ENCODE results near the gene SPEF2.
A peak's percentile ranks its signal among the peaks of the same experiment; 100 is the strongest.

SPEF2 gene

DNA sequence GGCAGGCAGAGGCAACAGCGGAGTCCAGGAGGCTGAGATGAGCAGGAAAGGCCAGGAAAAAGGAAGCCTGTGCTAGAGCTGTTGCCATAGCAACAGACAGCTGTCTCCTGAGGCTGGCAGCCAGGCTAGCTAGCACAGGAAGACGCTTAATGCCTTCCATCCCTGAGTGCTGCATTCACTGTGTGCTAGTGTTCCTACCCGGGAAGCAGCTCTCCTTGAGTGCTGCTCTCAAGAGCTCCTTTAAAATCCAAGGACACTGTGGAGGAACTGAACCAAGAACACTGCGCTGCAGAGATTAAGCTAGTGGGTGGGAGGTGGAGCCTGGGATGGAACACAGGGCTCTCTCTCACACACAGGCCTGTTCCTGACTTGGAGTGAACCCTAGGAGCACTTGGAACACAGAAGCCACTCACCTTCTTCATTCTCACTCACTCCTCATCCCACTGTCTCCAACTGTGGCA is 185.6 kb downstream of the SPEF2 start:
- H4K8ac ChIP-seq (ENCODE audit: low read depth, low read length): no peak overlapping the region
- H4K12ac ChIP-seq (ENCODE audit: low read depth, low read length): no peak overlapping the region
- no peak overlapping the region for H2AFZ ChIP-seq (ENCODE audit: insufficient read depth, low read length, poor library complexity)
- no peak overlapping the region for H2BK5ac ChIP-seq (ENCODE audit: low read depth, low read length, poor library complexity)
- no peak overlapping the region for H3K4me2 ChIP-seq (ENCODE audit: low read length)
- WGBS (ENCODE audit: extremely low coverage, insufficient coverage, insufficient read length): no CpG with 5 or more reads among the region's 4 CpGs
- peaks cover 0 to 4% of the 10 kb centered on the region in 2 experiments for H3K4me1 ChIP-seq (ENCODE audit: control insufficient read depth in 1 of 2, insufficient read depth in 2 of 2, low read length in 2 of 2)
- H3K9ac ChIP-seq (ENCODE audit: low read length): no peak overlapping the region
- no peak overlapping the region for H3K4me3 ChIP-seq (ENCODE audit: low read depth, low read length)
- no peak overlapping the region for H3K14ac ChIP-seq (ENCODE audit: low read length)
- no peak overlapping the region for H2BK120ac ChIP-seq (ENCODE audit: insufficient read depth, low read length, poor library complexity)
- no peaks in the 10 kb centered on the region for H3K79me2 ChIP-seq (ENCODE audit: control insufficient read depth, insufficient read depth, low read length, poor library complexity)
- no peaks in the 10 kb centered on the region for H3K79me1 ChIP-seq (ENCODE audit: low read length)
- no peaks in the 10 kb centered on the region for H3K27me3 ChIP-seq (ENCODE audit: insufficient read depth, low read length)
- H3K27ac ChIP-seq (ENCODE audit: low read depth, low read length): no peak overlapping the region
- no peak overlapping the region for H3K23ac ChIP-seq (ENCODE audit: low read length)
- H2BK12ac ChIP-seq (ENCODE audit: low read length): no peak overlapping the region
- no peak overlapping the region for H3K4ac ChIP-seq (ENCODE audit: low read depth, low read length)
- H2AK5ac ChIP-seq (ENCODE audit: low read length): no peak overlapping the region
- no peak overlapping the region for H3K18ac ChIP-seq (ENCODE audit: low read length)
- no peak overlapping the region for H4K91ac ChIP-seq (ENCODE audit: low read depth, low read length)
- H3K9me3 ChIP-seq (ENCODE audit: insufficient read depth, low read depth, low read length): no peaks in the 10 kb centered on the region
- no peak for DNase-seq
- H3K36me3 ChIP-seq (ENCODE audit: control insufficient read depth in 1 of 2, insufficient read depth in 2 of 2, low read length in 2 of 2): no peaks in the 10 kb centered on the region

DNA sequence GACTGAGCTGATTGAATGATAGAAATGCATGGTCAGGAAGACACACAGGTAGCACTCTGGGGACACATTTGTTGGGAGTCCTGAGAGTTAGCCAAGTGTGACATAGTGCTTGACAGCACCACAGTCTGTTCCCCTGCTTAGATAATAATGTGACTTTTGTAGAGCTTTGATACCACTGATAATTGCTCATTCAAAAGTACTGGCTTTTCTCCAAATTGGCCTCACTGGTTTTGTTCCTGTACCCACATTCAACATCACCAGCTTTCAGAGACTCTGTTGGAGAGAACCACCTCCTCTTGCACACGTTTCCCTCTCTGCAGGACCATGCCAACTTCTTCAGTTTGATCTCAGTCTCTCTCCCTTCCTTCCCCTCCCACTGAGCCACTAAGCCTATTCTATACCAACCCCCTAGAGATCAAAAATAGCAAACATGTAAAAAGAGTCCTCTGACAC is 186.6 kb downstream of the SPEF2 start:
- Histone ChIP-seq H3K27ac (ENCODE audit: low read depth, low read length) (no peak overlapping the region), H3K79me1 (ENCODE audit: low read length) (no peaks in the 10 kb centered on the region), H3K4me2 (ENCODE audit: low read length) (no peak overlapping the region), H2BK12ac (ENCODE audit: low read length) (no peak overlapping the region), H3K27me3 (ENCODE audit: insufficient read depth, low read length) (no peaks in the 10 kb centered on the region), H3K18ac (ENCODE audit: low read length) (no peak overlapping the region), H3K14ac (ENCODE audit: low read length) (no peak overlapping the region), H3K9ac (ENCODE audit: low read length) (no peak overlapping the region), H3K9me3 (ENCODE audit: insufficient read depth, low read depth, low read length) (no peaks in the 10 kb centered on the region), H3K4me3 (ENCODE audit: low read depth, low read length) (no peak overlapping the region), H3K4me1 (ENCODE audit: control insufficient read depth in 1 of 2, insufficient read depth in 2 of 2, low read length in 2 of 2) (peaks cover 0 to 4% of the 10 kb centered on the region in 2 experiments), H4K91ac (ENCODE audit: low read depth, low read length) (no peak overlapping the region), H2AFZ (ENCODE audit: insufficient read depth, low read length, poor library complexity) (no peak overlapping the region), H3K36me3 (ENCODE audit: control insufficient read depth in 1 of 2, insufficient read depth in 2 of 2, low read length in 2 of 2) (no peaks in the 10 kb centered on the region), H4K12ac (ENCODE audit: low read depth, low read length) (no peak overlapping the region), H2BK120ac (ENCODE audit: insufficient read depth, low read length, poor library complexity) (no peak overlapping the region), H3K23ac (ENCODE audit: low read length) (no peak overlapping the region), H2BK5ac (ENCODE audit: low read depth, low read length, poor library complexity) (no peak overlapping the region), H4K8ac (ENCODE audit: low read depth, low read length) (no peak overlapping the region), H3K4ac (ENCODE audit: low read depth, low read length) (no peak overlapping the region), H3K79me2 (ENCODE audit: control insufficient read depth, insufficient read depth, low read length, poor library complexity) (no peaks in the 10 kb centered on the region), H2AK5ac (ENCODE audit: low read length) (no peak overlapping the region)
- DNase-seq: no peak
- WGBS (ENCODE audit: extremely low coverage, insufficient coverage, insufficient read length): no CpG with 5 or more reads among the region's 1 CpG

DNA sequence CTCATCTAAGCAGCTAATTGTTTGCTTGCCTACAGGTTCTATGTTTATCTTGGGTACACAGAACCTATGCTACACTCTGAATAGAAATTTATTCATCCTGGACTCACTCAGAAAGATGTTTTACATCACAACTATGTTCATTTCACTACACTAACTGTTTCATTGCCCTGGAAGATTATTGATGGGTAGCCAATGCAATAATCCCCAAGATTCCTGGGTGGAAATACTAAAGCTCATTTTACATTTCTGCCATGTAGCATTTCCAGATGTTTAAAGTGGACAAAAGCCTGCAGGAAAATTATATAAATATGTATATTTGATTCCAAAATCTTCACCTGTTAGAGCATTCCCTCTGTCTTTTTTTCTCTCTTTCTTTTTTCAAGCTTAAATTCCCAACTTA is 187.2 kb downstream of the SPEF2 start:
- peaks cover 0 to 4% of the 10 kb centered on the region in 2 experiments for H3K4me1 ChIP-seq (ENCODE audit: control insufficient read depth in 1 of 2, insufficient read depth in 2 of 2, low read length in 2 of 2)
- no peaks in the 10 kb centered on the region for H3K79me1 ChIP-seq (ENCODE audit: low read length)
- H3K36me3 ChIP-seq (ENCODE audit: control insufficient read depth in 1 of 2, insufficient read depth in 2 of 2, low read length in 2 of 2): no peaks in the 10 kb centered on the region
- no peak overlapping the region for H4K91ac ChIP-seq (ENCODE audit: low read depth, low read length)
- H3K23ac ChIP-seq (ENCODE audit: low read length): no peak overlapping the region
- H4K12ac ChIP-seq (ENCODE audit: low read depth, low read length): no peak overlapping the region
- no peak overlapping the region for H3K27ac ChIP-seq (ENCODE audit: low read depth, low read length)
- no peak overlapping the region for H3K14ac ChIP-seq (ENCODE audit: low read length)
- H3K18ac ChIP-seq (ENCODE audit: low read length): no peak overlapping the region
- H3K4ac ChIP-seq (ENCODE audit: low read depth, low read length): no peak overlapping the region
- no peak overlapping the region for H2BK12ac ChIP-seq (ENCODE audit: low read length)
- H3K4me2 ChIP-seq (ENCODE audit: low read length): no peak overlapping the region
- H2BK120ac ChIP-seq (ENCODE audit: insufficient read depth, low read length, poor library complexity): no peak overlapping the region
- no peak for DNase-seq
- no peak overlapping the region for H2AK5ac ChIP-seq (ENCODE audit: low read length)
- no peak overlapping the region for H4K8ac ChIP-seq (ENCODE audit: low read depth, low read length)
- H3K9me3 ChIP-seq (ENCODE audit: insufficient read depth, low read depth, low read length): no peaks in the 10 kb centered on the region
- H2BK5ac ChIP-seq (ENCODE audit: low read depth, low read length, poor library complexity): no peak overlapping the region
- no peak overlapping the region for H3K9ac ChIP-seq (ENCODE audit: low read length)
- H3K27me3 ChIP-seq (ENCODE audit: insufficient read depth, low read length): no peaks in the 10 kb centered on the region
- H3K4me3 ChIP-seq (ENCODE audit: low read depth, low read length): no peak overlapping the region
- H3K79me2 ChIP-seq (ENCODE audit: control insufficient read depth, insufficient read depth, low read length, poor library complexity): no peaks in the 10 kb centered on the region
- no peak overlapping the region for H2AFZ ChIP-seq (ENCODE audit: insufficient read depth, low read length, poor library complexity)

DNA sequence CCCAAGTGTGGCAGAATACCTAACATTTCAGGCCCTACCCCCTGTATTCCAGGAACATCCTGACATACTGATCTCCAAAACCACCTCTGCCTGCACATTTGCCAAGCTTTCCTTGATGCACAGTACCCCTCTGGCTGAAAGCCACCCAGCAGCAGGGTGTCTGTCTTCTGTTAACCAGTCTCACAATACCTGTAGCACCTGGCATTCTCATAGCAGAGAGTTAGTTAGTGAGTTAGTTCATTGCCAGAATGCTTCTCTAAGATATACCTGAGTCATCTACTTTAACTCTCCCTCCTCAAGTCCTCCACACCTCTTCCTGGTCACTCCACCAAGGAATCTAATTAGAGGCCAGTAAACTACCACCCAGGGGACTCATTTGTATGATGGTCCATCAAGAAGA is 192.9 kb downstream of the SPEF2 start:
- Histone ChIP-seq H3K14ac (ENCODE audit: low read length) (no peak overlapping the region), H4K8ac (ENCODE audit: low read depth, low read length) (no peak overlapping the region), H2BK5ac (ENCODE audit: low read depth, low read length, poor library complexity) (no peak overlapping the region), H3K79me1 (ENCODE audit: low read length) (no peaks in the 10 kb centered on the region), H4K12ac (ENCODE audit: low read depth, low read length) (no peak overlapping the region), H2BK120ac (ENCODE audit: insufficient read depth, low read length, poor library complexity) (no peak overlapping the region), H3K18ac (ENCODE audit: low read length) (no peak overlapping the region), H3K4me3 (ENCODE audit: low read depth, low read length) (no peak overlapping the region), H3K36me3 (ENCODE audit: control insufficient read depth in 1 of 2, insufficient read depth in 2 of 2, low read length in 2 of 2) (no peaks in the 10 kb centered on the region), H3K27ac (ENCODE audit: low read depth, low read length) (no peak overlapping the region), H3K27me3 (ENCODE audit: insufficient read depth, low read length) (no peaks in the 10 kb centered on the region), H3K23ac (ENCODE audit: low read length) (no peak overlapping the region), H4K91ac (ENCODE audit: low read depth, low read length) (no peak overlapping the region), H3K79me2 (ENCODE audit: control insufficient read depth, insufficient read depth, low read length, poor library complexity) (no peaks in the 10 kb centered on the region), H3K4me1 (ENCODE audit: control insufficient read depth in 1 of 2, insufficient read depth in 2 of 2, low read length in 2 of 2) (no peaks in the 10 kb centered on the region), H3K9ac (ENCODE audit: low read length) (no peak overlapping the region), H3K9me3 (ENCODE audit: insufficient read depth, low read depth, low read length) (no peaks in the 10 kb centered on the region), H2BK12ac (ENCODE audit: low read length) (no peak overlapping the region), H2AFZ (ENCODE audit: insufficient read depth, low read length, poor library complexity) (no peak overlapping the region), H3K4me2 (ENCODE audit: low read length) (no peak overlapping the region), H2AK5ac (ENCODE audit: low read length) (no peak overlapping the region), H3K4ac (ENCODE audit: low read depth, low read length) (no peak overlapping the region)
- DNase-seq: peak; percentile 73 to 86

All from trophoblast cell (in vitro differentiated cells and primary cell).